NCI-H2107 (cell line): ENCODE measurements around the gene FOSB.
A peak's percentile ranks its signal among the peaks of the same experiment; 100 is the strongest.

Source experiments
- DNase-seq: peaks from one replicate; lab custom pipeline; 2025; lab: John Stamatoyannopoulos, UW

FOSB gene

DNA sequence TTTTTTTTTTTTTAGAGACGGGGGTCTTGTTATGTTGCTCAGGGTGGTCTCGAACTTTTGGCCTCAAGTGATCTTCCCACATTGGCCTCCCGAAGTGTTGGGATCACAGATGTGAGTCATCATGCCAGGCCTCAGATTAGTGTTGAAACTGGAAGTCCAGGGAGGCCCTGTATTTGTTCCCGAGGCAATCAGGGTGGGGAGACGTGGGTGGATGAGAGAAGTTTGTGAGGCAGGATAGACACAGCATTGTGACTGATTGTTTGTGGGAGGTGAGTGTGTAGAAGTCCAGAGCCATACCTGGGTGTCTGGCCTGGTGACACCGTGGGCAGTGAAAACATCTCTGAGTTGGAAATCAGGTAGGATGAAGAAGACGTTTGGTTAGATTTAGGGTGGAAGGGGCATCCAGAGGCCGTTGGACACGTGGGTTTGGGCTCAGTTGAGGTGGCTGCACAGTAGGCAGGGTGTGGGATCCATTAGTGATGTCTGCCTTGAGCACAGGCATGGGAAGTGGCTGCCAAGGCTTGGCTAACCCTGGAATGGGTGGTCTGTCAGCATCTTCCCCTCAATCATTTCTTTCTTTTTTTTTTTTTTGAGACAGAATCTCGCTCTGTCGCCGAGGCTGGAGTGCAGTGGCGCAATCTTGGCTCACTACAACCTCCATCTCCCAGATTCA is 16.6 kb downstream of the FOSB start:
- no peak for DNase-seq

GRCh38 chr19:45485305-45486077 is 17.7 kb downstream of the FOSB start:
- DNase-seq, result peak; percentile 87

DNA sequence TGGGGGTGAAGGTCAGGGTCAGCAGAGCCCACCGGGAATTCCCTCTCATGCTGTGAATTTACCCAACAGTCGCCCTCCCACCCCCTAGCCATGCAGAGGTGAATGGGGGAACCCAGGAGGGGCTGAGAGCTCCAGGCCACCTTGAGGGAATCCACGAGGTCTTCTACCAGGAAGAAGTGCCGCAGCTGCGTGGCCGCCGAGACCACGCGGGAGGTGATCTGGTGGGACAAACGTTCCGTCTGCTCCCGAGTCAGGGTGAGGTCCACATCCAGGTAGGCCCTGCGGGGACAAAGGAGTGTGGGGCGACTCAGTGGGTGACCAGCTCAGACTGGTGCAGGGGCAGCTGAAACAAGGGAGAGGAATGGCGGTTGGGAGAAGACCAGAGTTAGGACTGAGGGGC is 20.9 kb downstream of the FOSB start:
- DNase-seq, result no peak

GRCh38 chr19:45489216-45489855 is 21.5 kb downstream of the FOSB start:
- DNase-seq, result no peak

GRCh38 chr19:45492137-45492626 is 24.4 kb downstream of the FOSB start:
- no peak for DNase-seq

DNA sequence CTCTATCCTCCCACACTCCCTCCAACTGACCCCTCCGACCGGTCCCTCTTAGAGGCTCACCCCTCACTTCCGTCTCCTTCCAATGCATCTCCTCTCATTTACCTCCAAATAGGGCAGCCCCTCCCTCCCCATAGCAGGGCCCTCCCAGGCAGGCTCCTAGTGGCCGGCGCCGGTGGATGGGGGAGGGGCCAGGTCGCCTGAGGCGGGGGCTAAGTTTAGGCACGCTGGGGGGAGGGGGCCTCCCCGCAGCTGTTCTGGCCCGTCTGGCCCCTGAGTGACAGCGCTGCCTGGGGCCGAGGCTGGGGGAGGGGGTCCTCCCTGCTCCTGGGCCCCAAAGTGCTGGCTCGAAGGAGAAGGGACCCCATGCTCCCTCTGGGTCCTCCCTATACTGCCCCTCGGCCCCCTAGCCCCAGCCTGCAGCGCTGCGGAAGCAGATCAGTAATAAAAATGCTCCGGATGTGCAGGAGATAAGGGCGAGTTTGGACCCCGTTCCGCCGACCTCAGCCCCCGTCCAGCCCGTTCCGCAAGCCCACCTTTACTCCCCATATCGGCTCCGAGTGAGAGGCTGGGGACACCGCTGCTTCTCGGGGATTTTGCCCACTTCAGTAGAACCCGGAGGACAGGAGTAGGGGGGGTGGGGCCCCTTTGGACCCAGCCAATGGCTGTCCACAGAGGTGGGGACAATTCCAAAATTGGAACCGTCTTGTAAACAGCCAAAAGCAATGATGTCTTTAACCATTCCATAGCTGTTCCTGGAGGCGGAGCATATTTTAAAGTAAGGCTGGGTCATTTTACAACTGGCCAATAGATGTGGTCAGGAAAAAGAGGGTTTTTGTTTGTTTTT is 25.1 kb downstream of the FOSB start:
- DNase-seq, result no peak

GRCh38 chr19:45494261-45494916 is 26.6 kb downstream of the FOSB start:
- no peak for DNase-seq

DNA sequence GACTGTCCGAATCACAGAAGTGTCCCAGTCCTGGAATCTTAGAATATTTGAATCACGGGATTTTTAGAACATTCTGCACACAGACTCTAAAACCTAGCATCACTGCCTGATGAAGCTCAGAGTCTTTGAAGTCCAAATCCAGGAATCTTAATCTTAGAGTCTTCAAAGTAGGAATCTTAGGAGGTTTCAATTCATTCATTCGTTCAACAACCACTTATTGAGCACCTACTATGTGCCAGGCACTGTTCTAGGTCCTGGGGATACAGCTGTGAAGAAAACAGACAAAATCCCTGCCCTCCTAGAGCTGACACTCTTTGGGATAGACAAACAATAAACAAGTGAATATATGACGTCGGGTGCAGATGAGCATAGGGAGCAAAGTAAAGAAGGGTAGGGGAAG is 27.4 kb downstream of the FOSB start:
- no peak for DNase-seq

- no peak for DNase-seq
Measured at GRCh38 chr19:45496349-45496953, 28.7 kb downstream of the FOSB start.

DNA sequence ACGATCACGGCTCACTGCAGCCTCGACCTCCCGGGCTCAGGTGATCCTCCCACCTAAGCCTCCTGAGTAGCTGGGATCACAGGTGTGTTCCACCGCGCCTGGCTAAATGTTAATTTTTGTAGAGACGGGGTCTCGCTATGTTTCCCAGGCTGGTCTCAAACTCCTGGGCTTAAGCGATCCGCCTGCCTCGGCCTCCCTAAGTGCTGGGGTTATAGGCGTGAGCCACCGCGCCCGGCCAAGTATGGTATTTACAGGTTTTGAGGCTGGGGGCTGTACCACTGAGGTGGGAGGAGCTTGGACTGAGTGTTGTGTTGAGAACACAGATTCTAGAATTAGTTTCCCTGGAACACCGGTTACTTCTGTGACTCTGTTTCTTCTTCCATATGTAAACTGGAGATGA is 30.0 kb downstream of the FOSB start:
- no peak for DNase-seq

DNA sequence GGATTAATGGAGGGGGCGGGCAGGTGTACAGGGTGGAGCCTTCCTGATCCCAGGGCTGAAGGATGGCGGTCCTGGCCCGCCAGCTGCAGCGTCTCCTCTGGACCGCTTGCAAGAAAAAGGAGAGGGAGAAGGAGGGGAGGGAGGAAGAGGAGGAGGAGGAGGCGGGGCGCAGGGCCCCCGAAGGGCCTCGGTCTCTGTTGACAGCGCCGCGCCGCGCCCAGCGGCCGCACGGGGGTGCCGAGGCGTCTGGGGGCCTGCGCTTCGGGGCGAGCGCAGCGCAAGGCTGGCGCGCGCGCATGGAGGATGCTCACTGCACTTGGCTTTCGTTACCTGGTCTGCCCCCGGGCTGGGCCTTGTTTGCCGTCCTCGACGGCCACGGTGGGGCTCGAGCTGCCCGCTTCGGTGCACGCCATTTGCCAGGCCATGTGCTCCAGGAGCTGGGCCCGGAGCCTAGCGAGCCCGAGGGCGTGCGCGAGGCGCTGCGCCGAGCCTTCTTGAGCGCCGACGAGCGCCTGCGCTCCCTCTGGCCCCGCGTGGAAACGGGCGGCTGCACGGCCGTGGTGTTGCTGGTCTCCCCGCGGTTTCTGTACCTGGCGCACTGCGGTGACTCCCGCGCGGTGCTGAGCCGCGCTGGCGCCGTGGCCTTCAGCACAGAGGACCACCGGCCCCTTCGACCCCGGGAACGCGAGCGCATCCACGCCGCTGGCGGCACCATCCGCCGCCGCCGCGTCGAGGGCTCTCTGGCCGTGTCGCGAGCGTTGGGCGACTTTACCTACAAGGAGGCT is 30.8 kb downstream of the FOSB start, which contains the start of gene PPM1N:
Gene PPM1N (plus strand): TSS at position 33 of the 785 bp plus-strand sequence. CDS start 30 bp downstream, at position 63.
- DNase-seq, result no peak

- no peak for DNase-seq
Measured at GRCh38 chr19:45499196-45500180, 31.7 kb downstream of the FOSB start.

DNA sequence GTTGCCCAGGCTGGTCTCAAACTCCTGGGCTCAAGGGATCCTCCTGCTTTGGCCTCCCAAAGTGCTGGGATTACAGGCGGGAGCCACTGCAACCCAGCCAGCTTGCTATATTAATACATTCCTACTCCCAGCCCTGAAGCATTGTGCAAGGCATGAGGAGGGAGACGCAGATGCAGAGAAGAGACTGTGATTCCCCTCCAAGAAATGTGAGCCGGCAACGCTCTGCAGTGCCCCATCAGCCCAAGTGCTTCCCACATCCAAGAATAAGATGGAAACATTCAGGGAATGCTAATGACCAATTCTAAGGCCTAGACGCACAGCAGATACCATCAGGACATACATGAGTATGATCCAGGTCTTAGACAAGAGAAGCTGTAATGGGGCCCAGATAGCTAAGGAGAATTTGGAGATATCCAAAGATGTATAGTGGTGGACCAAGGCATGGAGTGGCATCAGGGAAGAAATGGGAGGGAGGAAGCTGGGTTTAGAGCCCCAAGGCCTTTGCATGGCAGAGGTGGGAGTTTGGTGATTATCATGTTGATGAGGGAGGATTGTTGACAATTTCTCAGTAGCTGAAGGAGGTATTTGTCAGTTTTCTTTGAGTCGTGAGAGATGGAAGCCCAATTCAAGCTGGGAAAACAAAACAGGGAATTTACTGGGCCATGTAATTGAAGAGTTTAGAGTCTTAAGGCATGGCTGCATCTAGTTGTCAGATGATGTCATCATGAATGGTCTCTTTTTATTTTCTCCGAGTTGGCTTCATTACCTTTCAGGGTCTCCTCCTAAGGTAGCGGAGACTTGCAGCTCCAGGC is 33.3 kb downstream of the FOSB start:
- no peak for DNase-seq

GRCh38 chr19:45501730-45502014 is 33.9 kb downstream of the FOSB start:
- no peak for DNase-seq

GRCh38 chr19:45502111-45502510 is 34.3 kb downstream of the FOSB start:
- no peak for DNase-seq

GRCh38 chr19:45503909-45504308 is 36.1 kb downstream of the FOSB start:
- DNase-seq, result no peak

DNA sequence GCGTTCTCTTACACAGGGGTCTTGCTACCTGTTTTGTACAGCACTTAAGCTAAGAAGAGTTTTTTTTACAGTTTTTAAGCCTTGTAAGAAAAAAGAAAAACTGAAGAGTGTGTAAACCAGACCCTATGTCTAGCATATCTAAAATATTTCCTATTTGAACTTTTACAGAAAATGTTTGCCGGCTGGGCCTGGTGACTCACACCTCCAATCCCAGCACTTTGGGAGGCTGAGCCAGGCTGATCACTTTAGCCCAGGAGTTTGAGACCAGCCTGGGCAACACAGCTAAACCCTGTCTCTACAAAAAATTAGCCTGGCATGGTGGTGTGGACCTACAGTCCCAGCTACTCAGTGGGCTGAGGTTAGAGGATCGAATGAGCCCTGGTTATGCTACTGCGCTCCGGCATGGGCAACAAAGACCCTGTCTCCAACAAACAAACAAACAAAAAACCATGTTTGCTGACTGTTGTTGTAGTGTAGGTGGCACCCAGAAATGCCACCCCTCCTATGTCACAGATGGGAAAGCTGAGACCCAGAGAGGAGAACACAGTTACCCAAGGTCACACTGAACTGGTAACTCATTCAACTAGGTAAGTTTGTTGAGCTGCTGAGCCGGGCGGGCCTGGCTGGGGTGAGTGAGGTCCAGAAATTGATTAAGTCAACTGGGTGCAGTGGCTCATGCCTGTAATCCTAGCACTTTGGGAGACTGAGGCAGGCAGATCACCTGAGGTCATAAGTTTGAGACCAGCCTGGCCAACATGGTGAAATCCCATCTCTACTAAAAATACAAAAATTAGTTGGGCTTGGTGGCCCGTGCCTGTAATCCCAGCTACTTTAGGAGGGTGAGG is 37.6 kb downstream of the FOSB start:
- no peak for DNase-seq

- DNase-seq, result no peak
Measured at GRCh38 chr19:45505996-45506245, 38.1 kb downstream of the FOSB start.
